ENCODE measurements around the gene ADGRV1.
"Not testable (repeated sequence)": the region's sequence is repeated elsewhere in the genome, so short reads cannot be mapped to it uniquely, and the experiment has no call there.

ADGRV1 gene

GRCh38 chr5:90822062-90822461 is 263.5 kb downstream of the ADGRV1 start:
- DNase-seq = not testable (repeated sequence)

- no peak for DNase-seq
Observed at GRCh38 chr5:90824436-90824835, 265.8 kb downstream of the ADGRV1 start.

- no peak for DNase-seq
Observed at GRCh38 chr5:90830058-90830457, 271.5 kb downstream of the ADGRV1 start.

DNA sequence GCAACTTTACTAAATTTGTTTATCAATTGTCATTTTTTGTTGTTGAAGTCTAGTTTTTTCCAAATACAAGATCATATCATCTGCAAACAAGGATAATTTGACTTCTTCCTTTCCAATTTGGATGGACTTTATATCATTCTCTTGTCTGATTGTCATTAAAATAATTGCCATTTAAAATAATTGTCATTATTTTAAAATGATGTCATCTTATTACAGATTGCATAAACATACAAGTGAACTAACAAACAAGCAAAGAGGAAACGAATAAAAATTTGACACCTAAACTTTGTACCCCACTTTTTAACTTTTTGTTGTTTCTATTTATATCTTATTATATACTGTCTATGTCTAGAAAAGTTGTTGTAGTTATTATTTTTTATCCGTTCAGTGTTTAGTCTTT is 275.2 kb downstream of the ADGRV1 start:
- DNase-seq = no peak

- DNase-seq = no peak
Observed at GRCh38 chr5:90834711-90835110, 276.1 kb downstream of the ADGRV1 start.

- no peak for DNase-seq
Observed at GRCh38 chr5:90843443-90843842, 284.8 kb downstream of the ADGRV1 start.

DNA sequence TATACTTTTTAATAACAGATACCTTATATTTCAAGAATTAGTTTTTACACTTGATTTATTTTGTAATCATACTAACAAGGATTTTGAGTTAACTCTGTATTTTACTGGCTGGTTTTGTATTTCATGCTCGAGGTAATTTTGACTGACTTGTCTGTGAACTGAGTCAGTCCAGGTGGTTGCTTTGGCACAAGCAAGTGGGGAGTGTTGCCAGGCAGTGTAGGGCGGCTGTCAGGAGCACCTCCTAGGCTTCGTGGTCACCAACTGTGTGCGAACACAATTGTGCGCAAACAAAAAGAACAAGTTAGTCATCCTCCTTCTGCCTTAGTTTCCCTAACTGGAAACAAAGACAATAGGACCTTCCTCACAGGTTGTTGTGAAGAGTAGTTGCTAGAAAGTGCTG is 286.3 kb downstream of the ADGRV1 start:
- DNase-seq = no peak

- DNase-seq = no peak
Observed at GRCh38 chr5:90845723-90846554, 287.3 kb downstream of the ADGRV1 start.

DNA sequence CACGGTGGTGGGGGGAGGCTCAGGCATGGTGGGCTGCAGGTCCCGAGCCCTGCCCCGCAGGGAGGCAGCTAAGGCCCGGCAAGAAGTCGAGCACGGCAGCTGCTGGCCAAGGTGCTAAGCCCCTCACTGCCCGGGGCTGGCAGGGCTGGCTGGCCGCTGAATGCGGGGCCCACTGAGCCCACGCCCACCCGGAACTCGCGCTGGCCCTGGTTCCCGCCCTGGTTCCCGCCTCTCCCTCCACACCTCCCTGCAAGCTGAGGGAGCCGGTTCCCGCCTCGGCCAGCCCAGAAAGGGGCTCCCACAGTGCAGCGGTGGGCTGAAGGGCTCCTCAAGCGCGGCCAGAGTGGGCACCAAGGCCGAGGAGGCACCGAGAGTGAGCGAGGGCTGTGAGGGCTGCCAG is 289.0 kb downstream of the ADGRV1 start:
- DNase-seq = not testable (repeated sequence)

- no peak for DNase-seq
Observed at GRCh38 chr5:90849939-90850338, 291.3 kb downstream of the ADGRV1 start.

DNA sequence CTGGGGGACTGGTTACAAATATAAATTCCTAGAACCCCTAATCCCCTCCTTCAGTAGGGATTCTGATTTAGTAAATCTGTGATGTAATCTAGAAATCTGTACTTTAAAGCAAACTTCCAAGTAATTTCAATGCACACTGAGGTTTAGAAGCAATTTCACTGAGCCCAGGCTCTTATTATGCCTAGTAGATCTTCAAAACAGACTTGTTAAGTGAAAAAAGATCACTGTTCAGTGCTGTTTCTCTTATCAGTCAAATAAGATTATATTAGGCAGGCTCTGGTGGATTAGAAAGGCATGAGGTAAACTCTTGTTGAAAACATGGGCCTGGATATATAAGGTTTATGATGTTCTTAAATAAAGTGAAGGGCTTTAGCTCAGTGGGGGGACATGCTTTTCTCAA is 293.9 kb downstream of the ADGRV1 start:
- no peak for DNase-seq

- DNase-seq = no peak
Observed at GRCh38 chr5:90853750-90854149, 295.2 kb downstream of the ADGRV1 start.

- DNase-seq = no peak
Observed at GRCh38 chr5:90854169-90854568, 295.6 kb downstream of the ADGRV1 start.

GRCh38 chr5:90855296-90856010 is 296.9 kb downstream of the ADGRV1 start:
- no peak for DNase-seq

DNA sequence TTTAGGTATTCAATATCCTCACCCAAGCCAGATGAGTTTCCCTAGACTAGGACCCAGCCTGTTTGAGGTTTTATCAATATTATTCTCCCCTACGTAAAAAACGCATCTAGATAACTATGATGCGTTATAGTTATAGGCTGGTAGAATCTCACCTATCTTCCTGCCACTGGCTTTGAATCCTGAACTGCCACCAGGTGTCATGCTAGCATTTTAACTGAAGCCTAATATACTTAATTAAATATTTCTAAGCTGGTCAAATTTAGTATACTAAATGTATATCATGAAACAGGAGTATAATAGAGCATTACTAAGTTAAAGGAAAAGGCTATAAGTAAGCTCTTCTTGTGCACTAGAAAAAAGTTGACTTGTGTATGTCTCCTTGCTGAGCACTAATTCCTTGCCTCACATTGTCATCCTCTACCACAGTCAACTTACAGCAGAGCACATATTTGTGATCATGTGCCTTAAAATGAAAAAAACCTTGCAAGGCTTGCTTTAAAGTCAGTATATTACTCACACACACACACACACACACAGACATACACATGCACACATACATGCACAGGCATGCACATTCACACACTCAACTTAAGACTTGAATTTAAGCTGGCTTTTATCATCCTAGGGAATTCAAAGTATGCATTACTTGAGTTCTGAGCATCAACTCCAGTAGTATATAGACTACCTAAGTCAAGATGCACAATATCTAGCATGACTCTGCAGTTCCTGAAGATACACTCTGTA is 303.4 kb downstream of the ADGRV1 start:
- DNase-seq = no peak

DNA sequence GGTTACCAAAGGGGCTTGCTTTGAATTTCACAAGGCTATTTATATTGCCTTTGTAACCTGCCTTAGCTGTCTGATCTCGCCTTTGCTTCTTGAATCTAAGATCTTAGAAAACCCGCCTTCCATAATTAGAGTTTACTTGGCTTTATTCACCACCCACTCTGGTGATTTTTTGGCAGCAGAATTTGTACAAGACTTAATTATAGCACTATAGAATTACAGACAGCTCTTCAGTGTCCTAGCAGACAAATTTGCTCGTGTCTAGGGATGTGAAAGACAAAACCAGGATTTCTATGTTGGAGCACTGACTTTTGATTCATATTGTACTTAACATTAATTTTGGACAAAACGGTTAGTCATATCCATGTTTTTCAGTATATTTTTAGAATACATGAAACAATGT is 306.6 kb downstream of the ADGRV1 start:
- no peak for DNase-seq

DNA sequence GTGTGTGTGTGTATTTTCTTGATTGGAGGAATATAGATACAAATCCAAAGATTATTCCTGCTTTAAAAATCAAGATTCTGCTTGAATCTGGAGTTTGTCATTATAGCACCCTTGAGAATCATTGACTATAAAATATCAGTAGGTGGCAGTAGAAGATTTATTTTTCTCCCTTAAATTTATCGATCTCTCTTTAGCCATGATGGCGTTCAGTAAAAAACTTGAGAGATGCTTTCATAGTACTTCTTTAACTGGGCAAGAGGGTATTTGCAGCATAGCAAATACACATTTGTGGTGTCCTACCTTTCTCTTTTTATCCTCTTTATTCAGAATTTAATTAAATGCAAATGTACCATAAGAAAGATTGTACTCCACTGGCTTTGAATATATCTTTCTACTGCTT is 307.7 kb downstream of the ADGRV1 start:
- no peak for DNase-seq

DNA sequence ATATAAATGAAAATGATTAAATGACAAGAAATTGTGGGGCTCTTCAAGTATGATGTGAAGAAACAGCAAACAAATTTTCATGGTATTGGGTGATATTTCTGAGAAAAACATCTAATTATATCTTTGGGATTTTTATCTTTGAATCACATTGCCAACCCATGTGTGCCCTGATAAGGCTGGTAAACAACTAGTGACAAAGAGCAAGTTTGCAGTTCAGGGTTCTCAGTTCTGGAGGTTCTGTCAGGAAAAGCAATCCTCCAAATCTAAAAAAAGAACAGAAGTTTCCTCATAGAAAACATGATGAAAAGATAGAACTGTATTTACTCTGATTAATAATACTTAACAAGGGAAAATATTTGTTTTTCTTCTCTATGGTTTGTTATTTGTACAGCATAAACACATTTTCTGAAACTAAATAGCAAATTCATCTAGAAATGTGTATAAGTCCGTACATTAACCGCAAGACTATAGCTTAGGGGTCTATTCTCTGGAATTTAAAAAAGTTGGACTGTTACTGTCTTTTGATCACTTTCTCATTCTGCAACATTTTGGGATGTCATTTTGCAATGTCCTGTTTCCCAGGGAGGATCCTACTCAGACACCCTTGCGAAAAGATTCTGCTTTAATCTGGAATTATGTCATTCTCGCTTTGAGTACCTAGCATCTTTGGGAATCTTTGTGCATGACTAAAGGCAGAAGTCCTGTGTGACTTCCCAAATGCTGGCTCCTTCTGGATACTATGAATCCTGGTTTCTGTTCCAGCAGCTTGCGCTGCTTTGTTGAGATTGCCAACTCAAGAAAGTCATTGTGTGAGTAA is 308.5 kb downstream of the ADGRV1 start:
- no peak for DNase-seq

GRCh38 chr5:90868799-90869198 is 310.2 kb downstream of the ADGRV1 start:
- no peak for DNase-seq

GRCh38 chr5:90871391-90871991 is 312.9 kb downstream of the ADGRV1 start:
- DNase-seq = no peak

DNA sequence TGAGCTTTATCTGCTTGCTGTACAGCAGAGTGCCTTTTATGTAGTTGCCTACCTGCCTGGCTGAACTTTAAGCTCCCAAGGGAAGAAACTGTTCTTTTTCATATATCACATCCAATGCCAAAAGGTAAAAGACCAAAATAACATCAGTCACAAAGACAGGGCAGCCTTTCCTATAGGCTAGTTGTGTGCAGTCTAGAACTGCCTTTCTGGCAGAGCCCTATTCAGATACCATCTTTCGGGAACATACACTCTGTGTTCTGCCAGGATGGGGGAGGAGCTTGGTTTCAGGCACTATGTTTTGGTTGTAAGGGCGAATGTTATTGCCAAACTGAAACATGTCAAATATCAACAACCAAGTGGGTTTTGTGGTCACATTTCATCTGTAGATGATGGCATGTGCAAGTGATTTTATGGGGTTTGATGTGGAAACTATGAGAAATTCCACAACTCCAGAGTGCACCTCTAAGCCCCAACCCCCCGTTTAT is 314.5 kb downstream of the ADGRV1 start:
- no peak for DNase-seq

DNA sequence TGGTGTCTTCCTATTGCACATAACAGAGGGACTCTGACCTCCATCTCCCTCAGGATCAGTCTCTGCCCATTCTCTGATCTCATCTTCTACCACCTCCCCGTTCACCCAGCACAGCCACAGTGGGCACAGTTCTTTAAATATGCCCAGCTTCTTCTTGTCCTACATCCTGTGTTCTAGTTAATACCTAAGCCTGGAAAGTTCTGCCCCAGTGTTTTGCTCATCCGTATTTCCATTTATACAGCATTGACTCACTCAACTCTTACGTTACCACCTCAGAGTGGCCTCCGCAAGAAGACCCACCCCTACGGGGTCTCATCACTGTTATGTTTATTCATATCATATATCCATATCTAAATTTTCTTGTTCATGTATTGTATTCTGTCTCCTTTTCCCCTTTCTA is 315.5 kb downstream of the ADGRV1 start:
- no peak for DNase-seq

Data from activated gamma-delta T cell (primary cell).